Mucosa of gallbladder (tissue), 1 donor: ENCODE measurements around the gene MPV17L2. TPM values are rescaled to one million over a fixed set of nuclear protein-coding genes. Genes with fewer than 3 reads are reported as not detected.

Experiments used
- DNase-seq: peaks from one replicate; pipeline ENCODE4 v3.0.0-alpha.2; 2020; ENCODE audit warnings: low spot score
- total RNA-seq: library from RNA; stranded (reverse); gene quantifications from one replicate; pipeline ENCODE4 v1.2.1, GENCODE V29; 2021
- donor health status: DM: no; HTN: no; CAD: no.

The MPV17L2 gene
- total RNA-seq, 1 donor from 2014 or later, result 9.3 TPM

DNA sequence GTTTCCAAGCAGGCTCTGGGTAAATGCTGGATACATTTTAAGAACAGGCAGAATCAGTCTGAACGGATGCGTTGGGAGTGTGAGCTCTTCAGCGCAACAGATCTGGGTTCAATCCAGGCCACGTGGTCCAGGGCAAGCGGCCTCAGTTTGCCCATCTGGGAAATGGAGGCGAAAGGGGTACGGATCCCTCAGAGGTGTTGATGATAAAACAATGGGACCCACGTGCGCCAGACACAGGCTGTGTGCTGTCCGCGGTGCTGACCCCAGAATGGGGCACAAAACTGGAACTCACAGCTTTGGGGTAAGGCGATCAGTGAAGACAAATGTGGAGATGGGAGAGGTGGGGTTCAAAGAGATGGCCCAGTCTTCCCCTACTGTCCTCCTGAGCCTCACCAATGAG lies 46.3 kb downstream of the MPV17L2 start:
- no peak for DNase-seq

DNA sequence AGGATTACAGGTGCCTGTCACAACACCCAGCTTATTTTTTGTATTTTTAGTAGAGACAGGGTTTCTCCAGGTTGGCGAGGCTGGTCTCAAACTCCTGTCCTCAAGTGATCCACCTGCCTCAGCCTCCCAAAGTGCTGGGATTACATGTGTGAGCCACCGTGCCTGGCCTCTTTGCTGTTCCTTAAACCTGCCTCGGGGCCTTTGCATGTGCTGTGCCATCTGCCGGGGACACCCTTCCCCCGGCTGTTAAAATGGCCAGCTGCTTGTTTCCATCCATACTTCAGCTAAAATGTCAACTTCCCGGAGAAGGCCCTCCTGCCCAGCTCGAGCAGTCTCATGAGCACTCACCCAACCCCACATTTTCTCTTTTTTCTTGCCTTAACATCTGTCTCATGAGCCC lies 52.3 kb downstream of the MPV17L2 start:
- no peak for DNase-seq

Other genes starting within 250 kb of the MPV17L2 start
- 1.6 TPM for gene KCNN1, start 226.1 kb upstream of the MPV17L2 start, total RNA-seq
- 53.9 TPM for gene ARRDC2, start 185.0 kb upstream of the MPV17L2 start, total RNA-seq
- 3.1 TPM for gene IL12RB1, start 106.3 kb upstream of the MPV17L2 start, total RNA-seq
- gene MAST3, start 95.4 kb upstream of the MPV17L2 start, total RNA-seq, result 24.5 TPM
- gene PIK3R2, start 40.1 kb upstream of the MPV17L2 start, total RNA-seq, result 74.2 TPM
- 44.7 TPM for gene IFI30, start 19.4 kb upstream of the MPV17L2 start, total RNA-seq
- gene RAB3A, start 10.8 kb downstream of the MPV17L2 start, total RNA-seq, result 5.5 TPM
- 2.1 TPM for gene PDE4C, start 33.2 kb downstream of the MPV17L2 start, total RNA-seq
- gene IQCN, start 81.2 kb downstream of the MPV17L2 start, total RNA-seq, result 2.9 TPM
- gene JUND, start 88.4 kb downstream of the MPV17L2 start, total RNA-seq, result 303 TPM
- 92.9 TPM for gene LSM4, start 129.9 kb downstream of the MPV17L2 start, total RNA-seq
- 56.6 TPM for gene PGPEP1, start 147.4 kb downstream of the MPV17L2 start, total RNA-seq
- gene GDF15, start 192.9 kb downstream of the MPV17L2 start, total RNA-seq, result 76.0 TPM
- gene LRRC25, start 204.4 kb downstream of the MPV17L2 start, total RNA-seq, result 7.8 TPM
- gene SSBP4, start 226.2 kb downstream of the MPV17L2 start, total RNA-seq, result 68.1 TPM
- gene ISYNA1, start 244.9 kb downstream of the MPV17L2 start, total RNA-seq, result 37.1 TPM